MG63 (cell line): ENCODE measurements around the gene ING1. TPM values are rescaled to one million over a fixed set of nuclear protein-coding genes. Genes with fewer than 3 reads are reported as not detected.
"Not testable (repeated sequence)": the region's sequence is repeated elsewhere in the genome, so short reads cannot be mapped to it uniquely, and the experiment has no call there.

ENCODE experiments used
- DNase-seq: peaks from one replicate; pipeline ENCODE4 v3.0.0-alpha.2; 2020
- H3K27me3 ChIP-seq: fragments of 250-450 bp; sonication (Bioruptor Pico); 2 replicates; pipeline ENCODE4 v1.5.1; 2020; ENCODE audit warnings: mild to moderate bottlenecking, moderate library complexity
- H3K36me3 ChIP-seq: fragments of 250-450 bp; sonication (Bioruptor Pico); 2 replicates; pipeline ENCODE4 v1.5.1; 2020; ENCODE audit warnings: mild to moderate bottlenecking, moderate library complexity
- H3K4me3 ChIP-seq: fragments of 250-450 bp; sonication (Bioruptor Pico); 2 replicates; pipeline ENCODE4 v1.5.1; 2020; ENCODE audit warnings: mild to moderate bottlenecking, moderate library complexity
- H3K9me3 ChIP-seq: fragments of 250-450 bp; sonication (Bioruptor Pico); 2 replicates; pipeline ENCODE4 v1.5.1; 2020; ENCODE audit warnings: mild to moderate bottlenecking, moderate library complexity
- total RNA-seq: library from RNA; depleted of rRNA; stranded (reverse); fragments of >200 nt; shearing (Covaris generic); gene quantifications from 2 replicates; pipeline ENCODE4 v1.2.3, GENCODE V29; 2014; ENCODE audit warnings: low replicate concordance

Gene ING1
- total RNA-seq, 1 experiment from 2014 or later, result 14.7 TPM

DNA sequence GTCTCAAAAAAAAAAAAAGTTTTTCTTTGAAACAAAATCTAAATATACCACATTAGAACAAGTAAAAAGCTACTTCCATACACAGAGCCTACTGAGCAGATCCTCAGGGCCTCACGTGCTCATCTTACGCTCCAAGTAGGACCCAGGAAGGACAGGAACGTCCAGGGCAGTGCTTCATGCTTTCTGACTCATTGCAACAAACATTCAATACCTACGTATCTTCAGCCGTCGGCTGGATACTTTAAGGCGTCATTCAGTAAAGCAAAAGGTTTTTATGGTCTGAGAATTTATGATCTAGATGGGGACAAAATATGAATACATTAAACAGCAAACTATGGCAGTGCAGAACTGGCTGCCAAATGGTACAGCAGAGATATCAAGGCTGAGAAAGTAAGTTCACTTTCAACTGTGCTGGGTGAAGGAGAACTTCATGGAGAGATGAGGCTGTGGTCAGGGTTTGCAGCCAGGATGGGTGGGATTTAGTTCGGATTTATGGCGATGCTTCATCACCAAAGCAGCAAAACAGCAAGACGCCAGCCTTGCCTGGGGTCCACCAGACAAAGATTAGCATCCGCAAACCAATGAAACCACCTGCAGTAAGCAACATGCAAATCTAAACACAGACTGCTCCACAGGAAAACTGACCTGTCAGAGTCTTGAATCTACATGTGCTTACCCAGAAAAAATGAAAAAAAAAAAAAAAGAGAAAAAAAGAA, 28.0 kb upstream of the ING1 start:
- Histone ChIP-seq H3K36me3 (peaks cover 72% of the 10 kb centered on the region), H3K9me3 (no peaks in the 10 kb centered on the region), H3K27me3 (no peaks in the 10 kb centered on the region), H3K4me3 (no peak overlapping the region)
- no peak for DNase-seq

DNA sequence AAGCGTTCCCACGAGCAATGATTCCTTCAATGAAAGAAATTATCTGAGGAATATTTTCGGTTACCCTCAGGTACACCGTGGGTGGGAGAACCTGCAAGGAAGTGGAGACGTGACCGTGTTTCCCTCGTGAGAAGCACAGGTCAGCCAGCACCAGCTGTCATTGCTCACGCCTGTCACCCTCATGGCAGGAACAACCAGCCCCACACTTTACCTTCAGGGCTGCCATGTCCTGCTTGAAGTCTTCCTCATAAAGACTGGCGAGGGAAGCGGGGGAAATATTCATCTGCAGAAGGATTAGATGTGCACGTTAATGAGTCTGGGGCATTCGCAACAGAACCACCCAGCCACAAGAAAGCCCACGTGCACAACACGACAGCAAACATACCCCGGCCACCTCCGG, 25.8 kb upstream of the ING1 start:
- DNase-seq, result no peak
- Histone ChIP-seq H3K4me3 (no peak overlapping the region), H3K27me3 (no peaks in the 10 kb centered on the region), H3K9me3 (no peaks in the 10 kb centered on the region), H3K36me3 (peaks cover 62% of the 10 kb centered on the region)

DNA sequence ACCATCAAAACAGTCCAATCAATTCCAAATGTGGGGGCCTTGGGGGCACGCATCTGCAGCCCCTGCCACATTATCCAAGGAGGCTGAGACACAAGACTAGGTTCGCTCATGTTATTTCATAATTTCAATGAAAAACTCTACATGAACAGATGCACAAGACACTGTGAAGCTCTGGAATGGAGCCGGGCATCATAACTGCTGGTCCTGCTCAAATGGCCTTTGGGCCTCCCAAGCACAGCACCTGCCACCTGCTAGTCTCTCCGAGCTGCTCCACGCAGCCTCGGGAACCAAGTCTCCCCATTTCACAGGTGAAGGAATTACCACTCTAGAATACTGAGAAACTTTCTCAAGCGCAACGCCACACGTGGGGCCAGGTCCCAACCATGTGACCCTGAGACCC, 24.5 kb upstream of the ING1 start:
- Histone ChIP-seq H3K9me3 (no peaks in the 10 kb centered on the region), H3K27me3 (no peaks in the 10 kb centered on the region), H3K4me3 (no peak overlapping the region), H3K36me3 (peaks cover 57% of the 10 kb centered on the region)
- DNase-seq, result no peak

DNA sequence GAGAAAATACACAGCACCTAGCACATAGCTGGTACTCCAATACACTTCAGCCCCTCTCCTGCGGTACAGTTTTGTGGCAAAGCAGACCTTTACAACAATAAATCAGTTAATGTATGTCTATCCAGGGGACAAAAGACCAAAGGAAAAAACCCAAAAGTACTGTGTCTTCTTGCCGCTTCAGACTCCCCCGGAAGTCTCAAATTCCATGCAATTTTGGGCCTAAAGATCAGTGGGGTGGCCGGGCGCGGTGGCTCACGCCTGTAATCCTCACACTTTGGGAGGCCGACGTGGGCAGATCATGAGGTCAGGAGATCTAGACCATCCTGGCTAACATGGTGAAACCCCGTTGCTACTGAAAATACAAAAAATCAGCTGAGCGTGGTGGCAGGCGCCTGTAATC, 23.8 kb upstream of the ING1 start:
- Histone ChIP-seq H3K9me3 (no peaks in the 10 kb centered on the region), H3K27me3 (no peaks in the 10 kb centered on the region), H3K4me3 (no peak overlapping the region), H3K36me3 (peaks cover 57% of the 10 kb centered on the region)
- no peak for DNase-seq

DNA sequence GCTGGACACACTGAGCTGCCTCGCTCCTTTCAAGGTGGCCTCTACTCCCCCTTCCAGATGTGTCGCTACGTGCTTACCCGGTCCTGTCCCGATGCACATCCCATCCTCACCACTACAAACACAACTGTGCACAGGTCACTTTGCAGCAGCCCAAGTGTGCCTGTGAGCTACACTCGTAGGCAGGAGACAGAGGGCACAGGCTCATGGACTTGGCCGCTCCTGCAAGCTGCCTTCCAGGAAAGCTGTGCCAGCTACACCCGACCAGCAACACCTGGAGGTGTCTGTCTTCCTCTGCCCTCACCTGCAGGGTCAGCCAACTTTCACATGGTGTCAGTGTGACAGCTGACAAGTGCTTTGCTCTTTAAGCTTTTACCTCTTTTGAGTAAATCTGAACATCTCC, 23.0 kb upstream of the ING1 start:
- no peaks in the 10 kb centered on the region for H3K27me3 ChIP-seq
- peaks cover 50% of the 10 kb centered on the region for H3K36me3 ChIP-seq
- no peak for DNase-seq

DNA sequence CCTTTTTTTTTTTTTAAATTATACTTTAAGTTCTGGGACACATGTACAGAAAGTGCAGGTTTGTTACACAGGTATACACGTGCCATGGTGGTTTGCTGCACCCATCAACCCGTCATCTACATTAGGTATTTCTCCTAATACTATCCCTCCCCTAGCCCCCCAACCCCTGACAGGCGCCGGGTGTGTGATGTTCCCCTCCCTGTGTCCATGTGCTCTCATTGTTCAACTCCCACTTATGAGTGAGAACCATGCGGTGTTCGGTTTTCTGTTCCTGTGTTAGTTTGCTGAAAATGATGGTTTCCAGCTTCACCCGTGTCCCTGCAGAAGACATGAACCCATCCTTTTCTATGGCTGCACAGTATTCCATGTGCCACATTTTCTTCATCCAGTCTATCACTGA, 17.7 kb upstream of the ING1 start:
- H3K36me3 ChIP-seq, result peaks cover 67% of the 10 kb centered on the region
- DNase-seq, H3K27me3 ChIP-seq, H3K4me3 ChIP-seq, H3K9me3 ChIP-seq: not testable (repeated sequence)

More for the DNA sequence above, 23.0 kb upstream of the ING1 start:
- H3K4me3 ChIP-seq, result no peak overlapping the region
- no peaks in the 10 kb centered on the region for H3K9me3 ChIP-seq

DNA sequence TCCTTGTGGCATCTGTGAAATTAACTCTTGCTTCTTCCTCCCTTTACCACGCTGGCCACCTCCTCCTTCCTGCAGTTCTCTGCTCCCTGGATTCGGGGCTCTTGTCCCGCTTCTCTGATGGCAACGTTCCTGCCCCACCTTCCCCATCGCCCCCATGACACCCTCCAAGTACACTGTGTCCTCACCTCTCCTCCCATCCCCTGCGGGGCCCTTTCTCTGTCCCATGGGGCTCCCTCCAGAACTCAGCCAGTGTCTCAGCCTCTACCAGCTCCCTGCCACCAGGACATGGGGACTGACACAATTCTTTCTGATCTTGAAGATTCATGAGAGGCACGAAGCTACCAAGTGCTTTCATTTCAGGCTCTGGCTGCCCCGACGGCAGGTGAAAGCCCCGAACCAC, 16.7 kb upstream of the ING1 start:
- Histone ChIP-seq H3K4me3 (no peak overlapping the region), H3K36me3 (peaks cover 68% of the 10 kb centered on the region), H3K27me3 (no peaks in the 10 kb centered on the region), H3K9me3 (no peaks in the 10 kb centered on the region)
- DNase-seq, result no peak

DNA sequence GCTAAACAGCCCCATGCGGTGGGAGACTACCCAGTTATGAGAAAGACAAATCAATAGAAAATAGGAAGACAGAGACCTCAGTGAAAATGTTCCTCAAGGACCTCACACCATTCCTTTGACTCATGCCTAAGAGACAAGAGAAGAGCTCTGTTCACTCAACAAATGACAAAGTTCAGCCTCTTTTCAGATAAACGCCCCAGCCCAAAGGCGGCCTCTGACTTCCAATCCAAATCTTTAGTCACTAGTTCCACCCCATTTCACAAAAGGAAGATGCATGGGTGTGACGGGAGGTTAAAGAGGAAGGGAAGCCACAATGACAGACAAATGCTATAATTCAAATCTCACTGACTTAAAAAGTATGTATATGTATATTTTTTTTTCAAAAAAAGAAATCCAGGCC, 15.7 kb upstream of the ING1 start:
- Histone ChIP-seq H3K36me3 (peaks cover 76% of the 10 kb centered on the region), H3K27me3 (no peaks in the 10 kb centered on the region), H3K9me3 (no peaks in the 10 kb centered on the region), H3K4me3 (no peak overlapping the region)
- DNase-seq, result no peak

DNA sequence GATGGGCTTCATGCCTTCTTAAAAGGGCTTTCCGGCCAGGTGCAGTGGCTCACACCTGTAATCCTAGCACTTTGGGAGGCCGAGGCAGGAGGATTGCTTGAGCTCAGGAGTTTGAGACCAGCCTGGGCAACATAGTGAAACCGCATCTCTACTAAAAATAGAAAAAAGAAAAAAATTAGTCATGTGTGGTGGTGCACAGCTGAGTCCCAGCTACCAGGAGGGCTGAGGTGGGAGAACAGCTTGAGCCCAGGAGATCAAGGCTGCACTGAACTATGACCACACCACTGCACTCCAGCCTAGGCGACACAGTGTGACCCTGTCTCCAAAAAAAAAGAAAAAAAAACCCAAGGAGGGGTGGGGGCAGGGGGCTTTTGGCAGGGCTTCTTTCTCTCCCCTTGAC, 14.8 kb upstream of the ING1 start:
- no peak for DNase-seq
- H3K4me3 ChIP-seq, result no peak overlapping the region
- peaks cover 81% of the 10 kb centered on the region for H3K36me3 ChIP-seq
- H3K27me3 ChIP-seq, result no peaks in the 10 kb centered on the region
- no peaks in the 10 kb centered on the region for H3K9me3 ChIP-seq

DNA sequence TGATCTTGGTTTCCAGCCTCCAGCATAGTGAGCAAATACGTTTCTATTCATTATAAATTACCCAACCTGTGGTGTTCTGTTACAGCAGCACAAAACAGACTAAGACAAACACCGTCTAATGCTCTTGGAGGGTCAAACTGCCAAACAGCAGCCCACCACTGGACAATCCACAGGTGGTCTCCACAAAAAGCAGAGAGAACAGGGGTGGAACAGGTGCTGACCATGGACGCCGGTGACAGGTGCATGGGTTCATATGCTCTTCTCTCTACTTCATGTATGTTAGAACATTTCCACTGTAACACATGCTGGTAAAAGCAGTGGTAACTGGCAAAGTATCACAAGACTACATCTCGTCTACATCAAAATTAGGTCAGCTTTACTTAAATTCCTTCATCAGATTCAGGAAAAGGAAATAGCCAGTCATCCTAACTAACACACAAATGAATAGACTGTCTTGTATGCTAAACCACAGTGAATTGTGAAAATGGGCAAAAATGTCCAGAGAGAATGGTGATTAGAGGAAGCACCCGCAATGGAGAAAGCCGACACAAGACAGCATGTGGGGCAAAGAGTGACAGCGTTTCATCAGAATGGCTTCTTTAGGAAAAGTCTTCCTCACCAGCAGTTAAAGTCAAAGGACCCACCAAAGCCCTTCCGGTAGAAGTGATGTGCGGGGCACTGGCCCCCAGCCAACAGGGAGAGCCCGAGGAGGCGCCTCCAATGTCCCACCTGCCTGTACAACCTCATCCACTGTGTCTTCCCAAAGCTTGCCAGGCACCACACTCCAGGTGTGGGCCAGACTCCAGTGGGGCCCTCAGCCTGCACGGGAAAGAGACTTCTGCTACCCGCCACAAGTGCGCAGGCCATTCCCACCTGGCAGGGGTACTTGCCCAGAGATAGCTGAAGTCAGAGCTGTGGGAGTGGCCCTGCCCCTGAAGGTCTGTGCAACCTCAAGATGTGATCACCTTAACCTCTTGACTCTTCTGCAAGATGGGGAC, 14.1 kb upstream of the ING1 start:
- no peak overlapping the region for H3K4me3 ChIP-seq
- H3K27me3 ChIP-seq, result no peaks in the 10 kb centered on the region
- H3K9me3 ChIP-seq, result no peaks in the 10 kb centered on the region
- peaks cover 82% of the 10 kb centered on the region for H3K36me3 ChIP-seq
- no peak for DNase-seq

DNA sequence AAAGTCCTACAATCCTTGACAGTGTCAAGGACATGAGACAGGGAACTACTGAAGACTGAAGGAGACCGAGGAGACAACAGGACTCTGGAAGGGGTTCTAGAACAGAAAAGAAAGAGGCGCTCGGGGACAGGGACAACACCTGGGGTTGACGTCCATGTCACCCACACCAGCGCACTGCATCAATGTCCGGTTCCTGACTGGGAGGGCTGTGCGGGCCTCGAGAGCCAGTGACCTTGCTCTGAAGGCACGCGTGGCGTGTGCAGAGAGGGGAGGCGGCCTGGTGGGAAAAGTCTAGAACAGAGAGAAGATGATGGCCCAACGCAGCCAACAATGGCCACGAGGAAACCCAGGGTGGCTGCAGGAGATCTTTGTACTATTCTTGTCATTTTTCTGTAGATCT, 13.3 kb upstream of the ING1 start:
- Histone ChIP-seq H3K27me3 (no peaks in the 10 kb centered on the region), H3K4me3 (no peak overlapping the region), H3K36me3 (peaks cover 79% of the 10 kb centered on the region), H3K9me3 (no peaks in the 10 kb centered on the region)
- no peak for DNase-seq

DNA sequence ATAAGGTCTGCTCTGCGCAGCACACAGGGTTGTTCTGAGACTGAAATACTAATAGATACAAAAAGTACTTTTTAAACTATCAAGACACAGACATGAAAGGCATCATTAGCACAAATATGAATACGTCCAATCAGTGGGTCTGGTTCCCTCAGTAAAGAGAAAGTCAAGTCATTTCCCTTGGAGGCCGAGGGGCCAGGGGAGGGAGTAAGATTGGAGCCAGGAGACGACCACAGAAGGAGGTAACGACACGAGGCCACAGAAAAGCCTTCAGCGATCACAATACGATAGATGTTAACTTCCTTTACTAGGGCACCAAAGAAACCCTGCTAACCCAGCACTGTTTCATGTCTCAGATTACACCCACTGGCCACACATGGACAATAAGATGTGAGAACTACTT, 12.9 kb upstream of the ING1 start:
- Histone ChIP-seq H3K4me3 (no peak overlapping the region), H3K9me3 (no peaks in the 10 kb centered on the region), H3K36me3 (peaks cover 79% of the 10 kb centered on the region), H3K27me3 (no peaks in the 10 kb centered on the region)
- DNase-seq, result no peak

DNA sequence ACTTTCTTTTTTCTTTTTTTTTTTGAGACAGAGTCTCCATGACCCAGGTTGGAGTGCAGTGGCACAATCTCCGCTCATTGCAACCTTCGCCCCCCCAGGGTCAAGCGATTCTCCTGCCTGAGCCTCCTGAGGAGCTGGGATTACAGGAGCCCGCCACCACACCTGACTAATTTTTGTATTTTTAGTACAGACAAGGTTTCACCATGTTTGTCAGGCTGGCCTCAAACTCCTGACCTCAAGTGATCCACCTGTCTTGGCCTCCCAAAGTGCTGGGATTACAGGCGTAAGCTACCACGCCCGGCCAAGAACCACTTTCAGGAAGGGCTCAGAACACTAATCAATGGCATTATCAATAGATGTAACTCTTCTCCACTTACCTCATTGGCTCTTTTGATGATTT, 12.4 kb upstream of the ING1 start:
- not testable (repeated sequence) for H3K4me3 ChIP-seq, H3K9me3 ChIP-seq, H3K27me3 ChIP-seq, DNase-seq
- H3K36me3 ChIP-seq, result peaks cover 77% of the 10 kb centered on the region

DNA sequence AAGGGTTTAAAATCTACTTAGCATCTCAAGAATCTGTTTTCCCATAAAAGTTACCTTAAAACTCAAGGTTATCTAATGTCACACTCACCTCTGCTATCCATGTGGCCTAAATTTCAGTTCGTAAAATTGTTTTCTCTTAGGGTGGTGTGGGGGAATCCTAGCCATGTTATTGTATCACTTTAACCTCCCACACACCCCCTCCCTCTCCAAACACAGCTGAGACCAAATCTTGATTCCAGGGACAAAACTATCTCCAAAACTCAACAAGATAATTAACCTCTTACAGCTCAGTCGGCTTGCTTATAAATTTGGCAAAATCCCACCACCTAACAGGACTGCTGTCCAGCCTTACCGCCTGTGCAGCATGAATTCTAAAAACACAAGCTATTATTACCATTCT, 11.4 kb upstream of the ING1 start:
- Histone ChIP-seq H3K27me3 (no peaks in the 10 kb centered on the region), H3K4me3 (no peak overlapping the region), H3K9me3 (no peaks in the 10 kb centered on the region), H3K36me3 (peaks cover 67% of the 10 kb centered on the region)
- no peak for DNase-seq

DNA sequence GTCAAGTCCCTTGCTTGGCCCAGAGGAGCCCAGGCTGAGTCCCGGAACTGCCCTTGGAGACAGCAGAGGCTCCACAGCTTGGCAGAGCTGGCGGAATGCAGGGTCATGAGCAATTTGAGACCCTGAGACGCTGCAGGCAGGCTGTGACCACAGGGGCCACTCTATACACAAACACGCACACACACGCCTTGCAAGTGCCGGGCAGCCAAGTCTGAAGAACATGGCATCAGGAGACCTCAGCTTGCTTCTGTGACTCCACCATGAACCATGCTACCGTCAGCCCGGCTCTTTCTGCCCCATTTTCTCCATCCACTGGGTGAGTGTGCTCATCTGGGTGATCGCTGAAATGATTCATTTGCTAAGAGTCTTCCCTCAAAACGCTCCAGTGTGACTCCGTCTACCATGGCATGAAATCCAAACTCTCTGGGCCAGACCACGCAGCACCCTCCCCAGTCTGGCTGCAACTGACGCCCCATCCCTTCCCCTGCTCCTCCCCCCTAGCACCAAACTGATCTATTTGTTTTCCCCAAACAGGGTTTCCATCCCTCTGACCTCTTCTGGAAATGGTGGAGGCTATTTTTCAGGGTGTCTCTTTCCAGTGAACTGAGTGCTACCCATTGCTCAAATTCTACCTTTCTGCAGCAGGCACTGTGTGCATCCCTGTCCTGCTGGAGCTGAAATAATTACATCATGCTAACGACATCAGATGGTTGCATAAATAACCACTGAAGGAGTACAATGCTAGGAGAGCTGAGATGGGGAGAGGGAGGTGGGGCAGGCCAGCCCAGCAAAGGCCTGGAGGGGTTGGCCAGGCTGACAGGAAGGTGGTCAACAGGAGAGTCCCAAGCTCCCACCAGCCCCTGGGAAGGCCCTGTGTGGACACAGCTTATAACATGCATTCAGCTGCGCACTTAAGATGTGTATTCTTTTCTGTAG, 10.6 kb upstream of the ING1 start:
- peaks cover 59% of the 10 kb centered on the region for H3K36me3 ChIP-seq
- H3K9me3 ChIP-seq, result no peaks in the 10 kb centered on the region
- H3K4me3 ChIP-seq, result no peak overlapping the region
- no peak for DNase-seq
- H3K27me3 ChIP-seq, result no peaks in the 10 kb centered on the region

DNA sequence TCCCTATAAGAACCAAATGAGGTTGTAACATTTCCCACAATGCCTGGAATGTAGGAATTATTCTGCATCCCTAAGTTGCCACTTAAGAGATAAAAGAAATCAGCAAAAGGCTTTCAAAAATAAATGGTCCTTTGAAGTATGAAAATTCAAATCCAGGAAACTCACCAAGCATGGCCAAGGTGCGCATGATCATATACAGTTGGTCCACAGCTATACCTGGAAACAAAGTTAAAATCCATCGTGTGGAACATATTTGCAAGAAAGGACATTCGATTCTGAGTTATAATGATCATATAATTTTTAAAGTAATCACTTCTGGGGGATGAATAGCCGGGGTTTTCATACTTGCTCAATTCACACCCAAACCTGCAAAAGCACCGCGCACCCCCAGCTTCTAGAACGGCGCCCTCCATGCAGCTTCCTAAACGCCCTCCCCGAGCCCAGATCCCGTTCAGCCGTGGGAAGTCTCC, 8.1 kb upstream of the ING1 start:
- no peak for DNase-seq

More for the DNA sequence above, 8.1 kb upstream of the ING1 start:
- peak overlapping the region; percentile 88 for H3K4me3 ChIP-seq
- H3K27me3 ChIP-seq, result no peaks in the 10 kb centered on the region
- H3K36me3 ChIP-seq, result peaks cover 39% of the 10 kb centered on the region
- H3K9me3 ChIP-seq, result no peaks in the 10 kb centered on the region
